Central memory CD8-positive, alpha-beta T cell (primary cell): Measurements from ENCODE around the gene SP3.
A peak's percentile ranks its signal among the peaks of the same experiment; 100 is the strongest.

Source experiments
- ATAC-seq: fragments of 150-1000 bp; cut with Tn5 transposase; replicated peaks from 2 replicates; pipeline ENCODE4 v1.10.0; 2022; ENCODE audit warnings: mild to moderate bottlenecking, moderate FRiP score, moderate number of reproducible peaks; ENCODE audit not compliant: poor library complexity, severe bottlenecking; ENCODE audit errors: extremely low read depth
- DNase-seq, 2 donors: peaks; one replicate each; pipeline ENCODE4 v3.0.0; 2021; ENCODE audit warnings: low spot score in 2 of 2
- H3K27ac Mint-ChIP-seq: one replicate; pipeline ENCODE4 v1.8.0; 2022; ENCODE audit warnings: low read depth, mild to moderate bottlenecking, moderate library complexity, mixed read lengths
- H3K27me3 Mint-ChIP-seq: one replicate; pipeline ENCODE4 v1.8.0; 2022; ENCODE audit warnings: mixed read lengths
- H3K36me3 Mint-ChIP-seq: one replicate; pipeline ENCODE4 v1.8.0; 2022; ENCODE audit warnings: mild to moderate bottlenecking, moderate library complexity, mixed read lengths; ENCODE audit not compliant: insufficient read depth
- H3K4me1 Mint-ChIP-seq: one replicate; pipeline ENCODE4 v1.8.0; 2022; ENCODE audit warnings: mixed read lengths
- H3K4me3 Mint-ChIP-seq: one replicate; pipeline ENCODE4 v1.8.0; 2022; ENCODE audit warnings: mild to moderate bottlenecking, moderate library complexity, mixed read lengths
- H3K9me3 Mint-ChIP-seq: one replicate; pipeline ENCODE4 v1.8.0; 2022; ENCODE audit warnings: mixed read lengths

Gene SP3

DNA sequence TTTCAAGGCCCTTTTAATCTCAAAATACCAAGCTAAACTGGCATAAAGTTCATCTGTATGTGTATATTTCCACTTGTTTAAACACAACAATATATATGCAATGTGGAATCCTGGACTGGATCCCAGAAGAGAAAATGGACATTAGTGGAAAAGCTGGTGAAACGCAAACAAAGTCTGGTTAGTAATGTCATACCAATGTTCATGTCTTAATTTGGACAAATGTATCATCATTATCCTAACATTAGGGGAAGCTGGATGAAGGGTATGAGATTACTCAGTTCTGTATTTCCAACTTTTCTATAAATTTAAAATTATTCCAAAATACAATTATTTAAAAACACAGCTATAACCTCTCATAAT lies 3.8 kb downstream of the SP3 start:
- no peaks in the 10 kb centered on the region for H3K9me3 Mint-ChIP-seq
- no peaks in the 10 kb centered on the region for H3K27me3 Mint-ChIP-seq
- peaks cover 35% of the 10 kb centered on the region for H3K36me3 Mint-ChIP-seq
- DNase-seq: no peak
- peaks cover 61% of the 10 kb centered on the region for H3K4me1 Mint-ChIP-seq
- no peak overlapping the region for H3K27ac Mint-ChIP-seq
- ATAC-seq: no peak
- H3K4me3 Mint-ChIP-seq: peak overlapping the region; percentile 76

- Mint-ChIP-seq H3K27ac (peak overlapping the region; percentile 82), H3K36me3 (peaks cover 41% of the 10 kb centered on the region), H3K4me1 (peaks cover 67% of the 10 kb centered on the region)
Observed at GRCh38 chr2:173959909-173960308, 5.3 kb downstream of the SP3 start.

GRCh38 chr2:173959358-173959884 lies 5.8 kb downstream of the SP3 start:
- Mint-ChIP-seq H3K4me1 (peaks cover 71% of the 10 kb centered on the region), H3K27me3 (no peaks in the 10 kb centered on the region), H3K9me3 (no peaks in the 10 kb centered on the region), H3K27ac (peak overlapping the region; percentile 82), H3K36me3 (peaks cover 40% of the 10 kb centered on the region), H3K4me3 (peak overlapping the region; percentile 76)
- no peak for ATAC-seq
- no peak for DNase-seq

More at GRCh38 chr2:173959909-173960308, 5.3 kb downstream of the SP3 start:
- DNase-seq (no peak), ATAC-seq (no peak)
- Mint-ChIP-seq H3K27me3 (no peaks in the 10 kb centered on the region), H3K4me3 (peak overlapping the region; percentile 76), H3K9me3 (no peaks in the 10 kb centered on the region)

GRCh38 chr2:173958198-173958846 lies 6.9 kb downstream of the SP3 start:
- H3K9me3 Mint-ChIP-seq: no peaks in the 10 kb centered on the region
- ATAC-seq: no peak
- no peak for DNase-seq
- H3K36me3 Mint-ChIP-seq: peaks cover 43% of the 10 kb centered on the region
- no peaks in the 10 kb centered on the region for H3K27me3 Mint-ChIP-seq
- H3K4me3 Mint-ChIP-seq: peak overlapping the region; percentile 22
- peak overlapping the region; percentile 82 for H3K27ac Mint-ChIP-seq
- peaks cover 79% of the 10 kb centered on the region for H3K4me1 Mint-ChIP-seq

GRCh38 chr2:173957517-173957916 lies 7.7 kb downstream of the SP3 start:
- Mint-ChIP-seq H3K9me3 (no peaks in the 10 kb centered on the region), H3K36me3 (peaks cover 50% of the 10 kb centered on the region), H3K4me3 (peak overlapping the region; percentile 41), H3K27ac (peak overlapping the region; percentile 35), H3K27me3 (no peaks in the 10 kb centered on the region), H3K4me1 (peaks cover 81% of the 10 kb centered on the region)
- no peak for DNase-seq
- no peak for ATAC-seq

- no peak for ATAC-seq
- Mint-ChIP-seq H3K4me3 (peak overlapping the region; percentile 41), H3K27ac (no peak overlapping the region), H3K27me3 (no peaks in the 10 kb centered on the region), H3K36me3 (peaks cover 56% of the 10 kb centered on the region), H3K4me1 (peaks cover 84% of the 10 kb centered on the region), H3K9me3 (no peaks in the 10 kb centered on the region)
- DNase-seq: no peak
Observed at GRCh38 chr2:173956454-173956853, 8.7 kb downstream of the SP3 start.

GRCh38 chr2:173955867-173956266 lies 9.3 kb downstream of the SP3 start:
- no peaks in the 10 kb centered on the region for H3K9me3 Mint-ChIP-seq
- ATAC-seq: no peak
- peak overlapping the region; percentile 41 for H3K4me3 Mint-ChIP-seq
- H3K36me3 Mint-ChIP-seq: peaks cover 55% of the 10 kb centered on the region
- no peak overlapping the region for H3K27ac Mint-ChIP-seq
- H3K4me1 Mint-ChIP-seq: peaks cover 89% of the 10 kb centered on the region
- no peak for DNase-seq
- H3K27me3 Mint-ChIP-seq: no peaks in the 10 kb centered on the region

DNA sequence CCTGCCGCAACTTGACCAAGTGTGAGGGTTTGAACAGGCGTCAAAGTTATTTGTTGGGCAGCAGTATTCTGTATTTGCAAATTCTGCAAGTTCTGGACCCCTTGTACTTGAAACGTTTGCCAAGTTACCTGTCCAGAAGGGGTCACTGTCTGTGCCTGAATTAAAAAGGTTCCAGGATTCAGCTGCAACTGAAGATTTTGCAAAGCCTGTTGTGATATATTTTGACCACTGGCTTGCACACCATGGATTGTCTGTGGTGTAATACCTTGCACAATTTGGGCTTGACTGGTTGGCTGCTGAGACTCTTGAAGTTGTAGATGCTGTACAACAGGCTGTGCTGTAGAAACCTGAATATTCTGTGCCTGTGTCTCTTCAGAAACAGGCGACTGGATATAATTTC lies 10.2 kb downstream of the SP3 start:
- Mint-ChIP-seq H3K36me3 (peaks cover 57% of the 10 kb centered on the region), H3K4me3 (peak overlapping the region; percentile 41), H3K27ac (no peak overlapping the region)

DNA sequence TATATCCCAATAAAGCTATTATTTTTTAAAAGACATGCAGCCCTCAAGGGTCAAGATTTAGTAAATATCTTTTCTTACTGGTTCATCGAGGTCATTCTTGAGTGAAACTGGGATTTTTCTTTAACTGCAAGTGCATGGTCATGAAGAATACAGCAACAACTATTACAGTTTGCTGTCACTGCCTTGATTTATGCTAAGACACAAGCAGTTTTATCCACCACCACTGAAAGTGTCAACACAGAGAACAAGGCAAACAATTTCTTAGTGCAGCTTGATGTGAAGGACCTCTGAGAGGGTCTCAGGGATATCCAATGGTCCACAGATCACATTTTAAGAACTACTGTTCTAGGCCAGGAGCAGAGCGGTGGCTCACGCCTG lies 12.1 kb downstream of the SP3 start:
- Mint-ChIP-seq H3K9me3 (no peaks in the 10 kb centered on the region), H3K27ac (no peak overlapping the region), H3K27me3 (no peaks in the 10 kb centered on the region), H3K4me3 (peak overlapping the region; percentile 49), H3K36me3 (peaks cover 53% of the 10 kb centered on the region), H3K4me1 (peaks cover 91% of the 10 kb centered on the region)
- no peak for ATAC-seq
- DNase-seq: no peak

More for the DNA sequence above, 10.2 kb downstream of the SP3 start:
- Mint-ChIP-seq H3K4me1 (peaks cover 92% of the 10 kb centered on the region), H3K9me3 (no peaks in the 10 kb centered on the region), H3K27me3 (no peaks in the 10 kb centered on the region)
- ATAC-seq (no peak), DNase-seq (no peak)

DNA sequence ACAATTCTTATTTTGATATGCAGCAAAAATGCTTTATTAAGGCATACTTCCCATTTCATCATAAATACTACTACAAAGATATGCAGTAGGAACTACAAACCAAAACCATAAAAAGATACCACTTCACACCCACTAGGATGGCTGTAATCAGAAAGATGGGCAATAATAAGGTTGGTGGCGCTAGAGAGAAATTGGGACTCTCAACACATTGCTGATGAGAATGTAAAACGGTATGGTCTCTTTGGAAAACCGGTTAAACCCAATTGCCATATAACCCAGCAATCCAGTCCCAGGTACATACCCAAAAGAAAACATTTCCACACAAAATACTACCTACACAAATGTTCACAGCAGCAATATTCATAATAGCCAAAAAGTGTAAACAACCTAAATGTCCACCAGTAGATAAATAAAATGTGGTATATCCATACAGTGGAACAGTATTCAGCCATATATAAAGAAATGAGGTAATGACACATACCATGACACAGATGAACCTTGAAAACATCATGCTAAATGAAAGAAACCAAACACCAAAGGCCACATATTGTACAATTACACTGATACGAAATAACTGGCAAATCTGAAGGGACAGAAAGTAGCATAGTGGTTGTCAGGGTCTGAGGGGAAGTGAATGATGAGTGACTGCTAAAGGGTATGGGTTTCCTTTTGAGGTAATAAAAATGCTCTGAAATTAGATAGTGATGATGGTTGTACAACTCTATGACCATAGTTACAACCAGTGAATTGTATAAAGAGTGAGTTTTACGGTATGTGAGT lies 12.7 kb downstream of the SP3 start:
- peaks cover 55% of the 10 kb centered on the region for H3K36me3 Mint-ChIP-seq
- H3K9me3 Mint-ChIP-seq: no peaks in the 10 kb centered on the region
- H3K4me3 Mint-ChIP-seq: peak overlapping the region; percentile 49
- ATAC-seq (no peak), DNase-seq (no peak)
- H3K4me1 Mint-ChIP-seq: peaks cover 94% of the 10 kb centered on the region
- H3K27me3 Mint-ChIP-seq: no peaks in the 10 kb centered on the region
- no peak overlapping the region for H3K27ac Mint-ChIP-seq

- no peaks in the 10 kb centered on the region for H3K27me3 Mint-ChIP-seq
- no peak overlapping the region for H3K4me3 Mint-ChIP-seq
- H3K4me1 Mint-ChIP-seq: peaks cover 71% of the 10 kb centered on the region
Observed at GRCh38 chr2:173948842-173949241, 16.3 kb downstream of the SP3 start.

DNA sequence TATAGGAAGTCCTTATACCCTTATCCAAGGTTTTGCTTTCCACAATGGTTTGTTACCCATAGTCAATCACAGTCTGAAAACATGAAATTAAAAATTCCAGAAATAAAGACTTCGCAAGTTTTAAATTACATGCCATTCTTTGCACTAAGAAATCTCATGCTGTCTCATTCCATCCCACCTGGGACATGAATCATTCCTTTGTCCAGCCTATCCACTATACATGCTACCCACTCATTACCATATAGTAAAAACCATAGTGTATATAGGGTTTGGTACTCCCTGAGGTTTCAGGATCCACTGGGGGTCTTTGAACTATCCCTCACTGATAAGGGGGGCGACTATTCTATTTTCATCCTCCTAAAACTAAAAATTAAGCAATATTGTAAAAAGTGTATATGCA lies 17.0 kb downstream of the SP3 start:
- H3K27ac Mint-ChIP-seq: no peak overlapping the region
- no peak overlapping the region for H3K4me3 Mint-ChIP-seq
- no peaks in the 10 kb centered on the region for H3K27me3 Mint-ChIP-seq
- H3K4me1 Mint-ChIP-seq: peaks cover 73% of the 10 kb centered on the region
- DNase-seq: no peak
- ATAC-seq: no peak
- peaks cover 25% of the 10 kb centered on the region for H3K36me3 Mint-ChIP-seq
- no peaks in the 10 kb centered on the region for H3K9me3 Mint-ChIP-seq

More at GRCh38 chr2:173948842-173949241, 16.3 kb downstream of the SP3 start:
- H3K27ac Mint-ChIP-seq: no peak overlapping the region
- ATAC-seq (no peak), DNase-seq (no peak)
- H3K9me3 Mint-ChIP-seq: no peaks in the 10 kb centered on the region
- H3K36me3 Mint-ChIP-seq: peaks cover 31% of the 10 kb centered on the region

GRCh38 chr2:173947131-173947530 lies 18.0 kb downstream of the SP3 start:
- peaks cover 72% of the 10 kb centered on the region for H3K4me1 Mint-ChIP-seq
- peaks cover 17% of the 10 kb centered on the region for H3K36me3 Mint-ChIP-seq
- no peak for DNase-seq

More at GRCh38 chr2:173947131-173947530, 18.0 kb downstream of the SP3 start:
- Mint-ChIP-seq H3K4me3 (peak overlapping the region; percentile 28), H3K27ac (peak overlapping the region; percentile 64), H3K27me3 (no peaks in the 10 kb centered on the region), H3K9me3 (no peaks in the 10 kb centered on the region)
- no peak for ATAC-seq
